ENCODE results near the gene LYZL6. TPM values are rescaled to one million over a fixed set of nuclear protein-coding genes. Genes with fewer than 3 reads are reported as not detected.
A peak's percentile ranks its signal among the peaks of the same experiment; 100 is the strongest.

LYZL6 gene
- total RNA-seq, 1 experiment from 2014 or later: not detected

DNA sequence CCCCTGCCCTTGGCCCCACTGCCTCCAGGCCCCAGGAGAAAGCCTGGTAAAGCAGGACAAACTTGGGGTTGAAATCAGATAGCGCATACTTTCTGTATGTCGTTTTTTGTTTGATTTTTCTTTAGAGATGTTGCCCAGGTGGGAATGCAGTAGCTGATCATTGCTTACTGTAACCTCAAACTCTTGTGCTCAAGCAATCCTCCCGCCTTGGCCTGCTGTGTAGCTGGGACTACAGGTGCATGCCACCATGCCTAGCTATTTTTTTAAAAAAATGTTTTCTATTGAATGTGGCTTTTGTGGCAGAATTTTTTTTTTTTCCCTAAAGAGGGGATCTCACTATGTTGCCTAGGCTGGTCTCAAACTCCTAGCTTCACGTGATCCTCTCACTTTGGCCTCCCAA, 52.2 kb downstream of the LYZL6 start:
- TF ChIP-seq POLR2AphosphoS5 (IDR thresholded peaks at IDR 0.05; ENCODE audit: low read depth, low read length): no peak
- TF ChIP-seq SIN3A (IDR thresholded peaks at IDR 0.05; ENCODE audit: borderline replicate concordance, insufficient read depth, low read depth, low read length): no peak
- TF ChIP-seq CTCF (IDR thresholded peaks at IDR 0.05): no peak
- no peak for TF ChIP-seq REST (IDR thresholded peaks at IDR 0.05; ENCODE audit: insufficient read depth in 1 of 2, low read depth in 2 of 2, low read length in 1 of 2)
- no peak for TF ChIP-seq TCF7L2 (IDR thresholded peaks at IDR 0.05; ENCODE audit: low read depth, low read length)
- Histone ChIP-seq H3K36me3 (ENCODE audit: control insufficient read depth, insufficient read depth, low read length) (no peaks in the 10 kb centered on the region), H3K27ac (ENCODE audit: low read length) (no peak overlapping the region), H3K9me3 (ENCODE audit: control insufficient read depth, insufficient read depth, low read depth, low read length) (no peaks in the 10 kb centered on the region), H3K27me3 (ENCODE audit: control insufficient read depth, insufficient read depth, low read length) (no peaks in the 10 kb centered on the region), H3K4me1 (ENCODE audit: control insufficient read depth, insufficient read depth, low read length) (peaks cover 7% of the 10 kb centered on the region; the same call in 1 of the 2 replicates), H3K4me3 (ENCODE audit: low read depth in 2 of 2, low read length in 2 of 2) (no peak overlapping the region)
- ATAC-seq (no peak), DNase-seq (ENCODE audit: low read depth, low spot score) (no peak)
- BruUV-seq (replicated peaks): no TSS peak
- intact Hi-C loops (cut with micrococcal nuclease; ENCODE audit: unreplicated experiment) (no loop called here), in situ Hi-C loops (cut with HindIII; ENCODE audit: low pct_unique_long_range_greater_than_20kb, low sequenced_read_pairs) (no loop called here)
- ChIA-PET POLR2A (no interaction called here), CTCF (no interaction called here)

DNA sequence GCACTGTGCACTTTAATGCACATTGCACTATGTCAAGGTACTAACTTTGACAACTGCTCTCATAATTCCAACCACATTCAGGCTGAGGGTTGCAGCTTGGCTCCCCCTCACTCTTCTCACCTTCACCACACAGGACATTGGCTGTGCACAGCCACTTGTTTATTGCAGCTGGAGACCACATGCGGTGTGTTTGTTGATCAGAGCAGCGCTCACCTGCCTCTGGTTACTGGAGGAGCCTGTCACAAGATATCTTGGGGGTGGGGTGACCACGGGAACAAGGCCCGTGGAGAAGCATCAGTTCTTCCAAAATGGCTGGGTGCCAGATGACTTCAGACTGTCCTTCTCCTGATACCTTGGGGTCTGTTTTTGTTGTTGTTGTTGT, 52.7 kb downstream of the LYZL6 start:
- DNase-seq (ENCODE audit: low read depth, low spot score) (no peak), ATAC-seq (0 out of 2 replicates have a peak, but pooled peaks have one; percentile 40)
- ChIA-PET CTCF (no interaction called here), POLR2A (no interaction called here)
- Histone ChIP-seq H3K9me3 (ENCODE audit: control insufficient read depth, insufficient read depth, low read depth, low read length) (no peaks in the 10 kb centered on the region), H3K27ac (ENCODE audit: low read length) (no peak overlapping the region), H3K36me3 (ENCODE audit: control insufficient read depth, insufficient read depth, low read length) (no peaks in the 10 kb centered on the region), H3K27me3 (ENCODE audit: control insufficient read depth, insufficient read depth, low read length) (no peaks in the 10 kb centered on the region), H3K4me3 (ENCODE audit: low read depth in 2 of 2, low read length in 2 of 2) (no peak overlapping the region), H3K4me1 (ENCODE audit: control insufficient read depth, insufficient read depth, low read length) (peaks cover 7% of the 10 kb centered on the region; the same call in 1 of the 2 replicates)
- BruUV-seq (replicated peaks): no TSS peak
- in situ Hi-C loops (cut with HindIII; ENCODE audit: low pct_unique_long_range_greater_than_20kb, low sequenced_read_pairs) (no loop called here), intact Hi-C loops (cut with micrococcal nuclease; ENCODE audit: unreplicated experiment) (no loop called here)
- TF ChIP-seq REST (IDR thresholded peaks at IDR 0.05; ENCODE audit: insufficient read depth in 1 of 2, low read depth in 2 of 2, low read length in 1 of 2) (no peak), TCF7L2 (IDR thresholded peaks at IDR 0.05; ENCODE audit: low read depth, low read length) (no peak), SIN3A (IDR thresholded peaks at IDR 0.05; ENCODE audit: borderline replicate concordance, insufficient read depth, low read depth, low read length) (no peak)
